Adrenal gland (tissue), 5 donors: ENCODE measurements around the gene MYO10.

Experiments used
- CTCF ChIP-seq, 6 experiments: fragments of 450-650 bp in 4 of 6; fragments of 200-600 bp in 2 of 6; sonication (generic) in 1 of 6; IDR thresholded peaks; 1 replicate in 5 of 6; 2 replicates in 1 of 6; pipeline versions ENCODE4 v1.5.1 to v1.8.0; 2016 to 2021; ENCODE audit warnings: antibody characterized with exemption in 6 of 6, mild to moderate bottlenecking in 2 of 6, moderate library complexity in 1 of 6
- POLR2A ChIP-seq, 2 donors: fragments of 450-650 bp; IDR thresholded peaks; one replicate each; pipeline ENCODE4 v1.6.1; 2017; ENCODE audit warnings: antibody characterized with exemption in 2 of 2, mild to moderate bottlenecking in 2 of 2, moderate library complexity in 1 of 2
- donor health status: DM: no; HTN: no; CAD: no.

- no peak for TF ChIP-seq CTCF (IDR thresholded peaks at IDR 0.05)
- no peak for TF ChIP-seq POLR2A (IDR thresholded peaks at IDR 0.05)
Observed at GRCh38 chr5:16788957-16789356, 147.1 kb downstream of the MYO10 start.
